GM21515 (cell line): Measurements from ENCODE around the gene MCM8.

Source experiments
- ATAC-seq: cut with Tn5 transposase; IDR thresholded peaks from one replicate; pipeline ENCODE4 v1.9.1; 2021; ENCODE audit not compliant: unreplicated experiment

The MCM8 gene

DNA sequence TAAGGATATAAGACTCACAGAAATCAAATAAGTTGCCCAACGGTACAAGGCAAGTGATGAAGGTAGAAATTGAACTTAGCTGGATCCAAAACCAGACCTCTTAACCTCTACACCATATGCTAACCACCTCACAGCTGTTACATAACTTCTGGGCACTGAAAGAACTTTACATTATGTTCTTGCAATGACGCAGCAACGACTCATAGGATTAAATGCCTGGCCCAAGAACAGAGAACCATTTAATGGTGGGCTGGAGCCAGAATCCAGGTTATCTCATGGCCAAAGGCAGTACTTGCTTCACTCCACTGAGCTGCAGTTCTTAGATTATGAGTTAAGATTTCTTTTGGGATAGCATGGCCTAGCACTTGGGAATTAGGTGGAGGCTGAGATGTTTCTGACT lies 4.5 kb upstream of the MCM8 start:
- no peak for ATAC-seq

- no peak for ATAC-seq
Measured at GRCh38 chr20:5947276-5947675, 3.2 kb upstream of the MCM8 start.

GRCh38 chr20:5949943-5950270 lies 545 bp upstream of the MCM8 start:
- no peak for ATAC-seq

DNA sequence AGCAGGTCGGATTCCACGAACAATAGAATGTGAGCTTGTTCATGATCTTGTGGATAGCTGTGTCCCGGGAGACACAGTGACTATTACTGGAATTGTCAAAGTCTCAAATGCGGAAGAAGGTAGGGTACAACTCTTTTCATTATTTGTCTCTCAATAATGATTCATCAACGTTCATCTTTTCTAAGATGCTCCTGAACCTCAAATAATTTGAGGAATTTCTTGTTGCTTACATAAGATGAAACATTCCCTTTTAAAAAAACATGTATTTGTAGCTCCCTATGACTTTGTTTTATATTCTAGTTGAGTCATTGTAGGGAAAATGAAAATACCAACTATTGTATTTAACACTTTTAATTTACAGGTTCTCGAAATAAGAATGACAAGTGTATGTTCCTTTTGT lies 17.0 kb downstream of the MCM8 start:
- no peak for ATAC-seq

DNA sequence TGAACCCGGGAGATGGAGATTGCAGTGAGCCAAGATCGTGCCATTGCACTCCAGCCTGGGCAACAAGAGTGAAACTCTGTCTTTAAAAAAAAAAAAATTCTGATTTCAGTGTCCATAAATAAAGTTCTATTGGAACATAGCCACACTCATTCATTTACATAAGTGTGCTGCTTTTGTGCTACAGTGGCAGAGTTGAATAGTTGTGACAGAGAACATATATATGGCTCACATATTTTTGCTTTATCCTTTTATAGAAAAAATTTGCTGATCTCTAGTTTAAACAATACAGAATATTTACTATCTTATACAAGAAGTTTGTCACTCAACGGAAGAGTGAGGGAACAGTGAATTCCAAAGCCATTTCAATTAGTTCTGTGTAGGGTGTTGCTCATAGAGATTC lies 18.0 kb downstream of the MCM8 start:
- ATAC-seq: no peak

DNA sequence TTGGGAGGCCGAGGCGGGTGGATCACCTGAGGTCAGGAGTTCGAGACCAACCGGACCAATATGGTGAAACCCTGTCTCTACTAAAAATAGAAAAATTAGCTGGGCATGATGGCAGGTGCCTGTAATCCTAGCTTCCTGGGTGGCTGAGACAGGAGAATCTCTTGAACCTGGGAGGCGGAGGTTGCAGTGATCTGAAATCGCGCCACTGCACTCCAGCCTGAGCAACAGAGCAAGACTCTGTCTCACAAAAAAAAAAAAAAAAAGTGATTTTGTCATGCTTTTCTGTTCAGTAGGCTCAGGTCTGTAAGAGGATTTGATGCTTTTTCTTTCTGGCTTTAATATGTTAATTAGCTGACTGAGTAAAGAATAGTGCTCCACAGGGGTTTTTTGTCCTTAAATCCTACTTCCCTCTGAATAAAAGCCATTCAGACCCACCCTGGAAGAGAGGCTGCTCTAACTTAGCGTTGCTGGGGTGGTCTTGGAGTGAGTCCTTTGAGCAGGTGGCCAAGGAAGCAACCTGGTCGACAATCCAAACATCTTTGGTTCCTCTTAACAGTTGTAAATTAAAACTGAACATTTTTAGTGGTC lies 19.0 kb downstream of the MCM8 start:
- no peak for ATAC-seq

DNA sequence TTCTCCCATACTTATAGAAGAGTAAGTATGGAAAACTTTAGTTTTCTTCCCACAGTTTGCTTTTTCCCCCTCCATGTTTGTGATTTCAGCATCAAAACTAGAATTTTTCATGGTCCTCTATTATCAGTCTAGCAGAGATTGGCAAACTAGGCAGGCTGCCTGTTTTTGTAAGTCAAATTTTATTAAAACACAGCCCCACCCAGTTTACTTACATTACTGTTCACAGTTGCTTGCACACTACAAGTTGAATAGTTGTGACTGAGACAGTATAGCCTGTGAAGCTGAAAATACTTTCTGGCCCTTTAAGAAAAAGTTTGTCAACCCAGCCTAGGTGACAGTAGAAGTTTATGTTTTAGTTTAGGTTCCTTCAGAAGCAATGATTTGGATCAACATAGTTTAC lies 19.5 kb downstream of the MCM8 start:
- no peak for ATAC-seq

GRCh38 chr20:5970381-5970780 lies 19.9 kb downstream of the MCM8 start:
- ATAC-seq: no peak

GRCh38 chr20:5971203-5971602 lies 20.8 kb downstream of the MCM8 start:
- no peak for ATAC-seq

DNA sequence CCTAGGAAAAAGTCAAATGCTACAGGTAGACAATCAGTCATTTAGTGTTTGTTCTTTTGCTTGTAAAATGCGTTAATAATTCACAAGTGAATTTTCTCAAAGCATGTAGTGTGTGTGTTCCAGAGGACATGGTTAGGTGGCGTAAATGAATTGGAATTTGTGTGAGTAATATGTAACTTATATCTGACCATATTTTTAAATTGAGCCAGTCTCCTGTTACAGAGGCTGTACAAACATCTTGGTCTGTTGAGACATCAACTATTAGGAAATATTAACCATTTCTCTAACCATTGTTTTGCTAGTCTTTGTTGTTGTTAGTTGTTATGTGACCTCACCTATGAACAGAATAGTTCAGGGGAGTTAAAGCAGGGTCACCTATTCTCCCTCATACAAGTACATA lies 22.7 kb downstream of the MCM8 start:
- no peak for ATAC-seq

DNA sequence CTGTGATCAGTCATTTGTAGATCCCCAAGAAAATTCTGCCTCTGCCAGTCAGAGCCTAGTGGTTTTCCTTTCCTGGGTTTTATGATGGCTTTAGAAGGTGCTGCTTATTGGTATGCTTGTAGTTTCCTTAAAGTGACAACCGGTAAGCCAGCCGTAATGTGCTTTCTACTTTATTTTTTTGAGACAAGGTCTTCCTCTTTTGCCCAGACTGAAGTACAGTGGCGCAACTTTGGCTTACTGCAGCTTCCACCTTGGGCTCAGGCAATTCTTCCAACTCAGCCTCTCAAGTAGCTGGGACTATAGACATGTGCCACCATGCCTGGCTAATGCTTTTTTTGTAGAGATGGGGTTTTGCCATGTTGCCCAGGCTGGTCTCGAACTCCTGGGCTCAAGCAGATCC lies 23.5 kb downstream of the MCM8 start:
- no peak for ATAC-seq

DNA sequence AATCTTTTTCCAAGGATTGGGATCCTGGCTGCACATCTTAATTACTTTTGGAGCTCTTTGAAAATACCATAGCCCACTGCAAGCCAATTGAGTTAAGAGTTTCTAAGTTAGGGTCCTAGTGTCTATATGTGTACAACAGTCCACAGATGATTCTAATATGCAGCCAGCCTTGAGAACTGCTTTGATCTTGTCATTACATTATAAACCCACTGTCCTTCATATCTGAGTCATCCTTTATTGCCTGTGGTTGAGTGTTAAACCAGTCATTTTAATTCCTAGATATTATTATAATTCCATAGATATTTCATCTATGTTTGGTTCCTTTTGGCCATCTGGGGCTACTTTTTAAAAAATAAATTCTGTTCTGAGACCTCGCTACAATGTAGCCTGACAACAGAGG lies 24.1 kb downstream of the MCM8 start:
- no peak for ATAC-seq

- ATAC-seq: no peak
Measured at GRCh38 chr20:5975778-5976177, 25.3 kb downstream of the MCM8 start.

DNA sequence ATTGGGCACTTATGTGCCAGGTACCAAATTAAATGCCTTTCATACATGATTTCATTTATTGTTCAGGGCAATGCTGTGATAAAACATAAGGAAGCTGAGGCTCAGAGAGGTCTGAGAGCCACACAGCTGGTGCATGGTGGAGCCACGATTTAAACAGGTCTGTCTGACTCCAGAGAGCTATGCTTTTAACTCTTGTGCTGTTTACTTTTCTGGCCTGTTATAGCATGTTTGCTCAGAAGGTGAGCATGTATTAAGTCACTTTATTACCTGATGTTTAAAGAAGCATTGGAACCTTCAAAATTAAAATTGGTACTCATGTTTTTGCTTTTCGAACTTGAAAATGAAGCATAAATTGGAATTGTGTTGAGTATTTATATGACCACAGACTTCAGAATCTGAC lies 26.8 kb downstream of the MCM8 start:
- ATAC-seq: no peak

GRCh38 chr20:5977975-5978374 lies 27.5 kb downstream of the MCM8 start:
- no peak for ATAC-seq

GRCh38 chr20:5979801-5980200 lies 29.3 kb downstream of the MCM8 start:
- no peak for ATAC-seq

DNA sequence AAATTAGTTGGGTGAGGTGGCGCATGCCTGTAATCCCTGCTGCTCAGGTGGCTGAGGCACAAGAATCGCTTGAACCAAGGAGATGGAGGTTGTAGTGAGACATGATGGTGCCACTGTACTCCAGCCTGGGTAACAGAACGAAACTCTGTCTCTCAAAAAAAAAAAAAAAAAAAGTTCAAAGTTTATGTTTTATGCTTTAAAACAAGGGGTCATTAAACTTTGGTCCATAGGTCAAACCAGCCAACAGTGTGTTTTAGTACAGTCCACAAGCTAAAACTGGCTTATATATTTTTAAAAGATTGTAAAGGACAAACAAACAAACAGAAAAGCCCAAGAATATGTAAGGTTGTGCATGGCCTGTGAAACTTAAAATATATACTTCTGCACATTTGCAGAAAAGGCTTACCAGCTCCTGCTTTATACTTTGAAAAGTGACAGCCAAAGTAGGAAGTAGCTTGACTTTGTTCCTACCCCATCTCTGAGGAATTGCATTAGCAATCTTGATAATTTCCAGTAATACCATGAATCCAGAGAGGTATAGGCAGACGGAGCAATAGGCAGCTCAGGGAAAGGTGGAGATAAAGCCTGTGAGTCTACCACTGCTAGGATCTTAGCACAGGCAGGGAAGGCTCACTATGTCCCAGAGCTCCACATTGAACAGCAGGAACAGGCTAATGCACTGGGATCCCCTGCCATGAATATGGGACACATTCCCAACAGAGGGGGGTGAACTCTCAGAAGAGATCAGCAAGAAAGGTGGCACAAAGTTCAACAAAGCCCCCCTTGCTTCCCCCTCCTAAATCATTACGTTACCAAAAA lies 30.5 kb downstream of the MCM8 start:
- ATAC-seq: no peak

DNA sequence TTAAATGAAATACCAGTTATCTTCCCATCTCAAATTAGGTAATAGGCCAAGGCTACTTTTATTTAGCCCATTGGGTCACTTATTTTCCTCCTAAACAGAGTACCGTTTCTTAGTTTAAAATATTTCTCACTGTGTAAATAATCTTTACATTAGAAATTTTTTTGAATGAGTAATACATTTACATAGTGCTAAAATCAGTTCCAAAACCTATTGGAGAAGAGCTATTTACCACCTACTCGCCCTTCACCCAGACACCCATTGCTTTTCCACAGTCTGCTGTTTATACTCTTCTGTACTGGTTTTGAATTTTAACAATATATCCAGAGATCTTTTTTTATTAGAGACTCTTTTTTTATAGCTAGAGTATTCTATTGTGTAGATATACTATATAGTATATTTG lies 36.9 kb downstream of the MCM8 start:
- no peak for ATAC-seq

DNA sequence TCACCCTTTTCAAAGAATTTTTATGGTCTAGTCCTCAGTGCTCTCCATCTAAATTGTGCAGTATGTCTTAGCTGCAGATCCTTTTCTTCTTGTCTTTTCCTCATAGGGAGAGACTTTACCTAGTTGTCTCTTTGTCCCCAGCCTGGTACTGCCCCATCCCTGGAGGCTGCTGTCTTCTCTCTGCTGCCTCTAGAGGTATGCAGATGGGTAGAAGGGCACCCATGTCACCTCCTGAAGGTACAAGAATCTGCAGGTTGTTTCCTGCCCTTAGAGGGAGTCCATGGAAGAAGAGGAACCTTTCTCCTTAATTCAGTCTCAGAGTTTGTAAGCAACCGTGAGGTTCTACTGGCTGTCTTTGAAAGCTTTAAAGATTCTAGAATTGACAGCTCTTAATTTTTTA lies 39.1 kb downstream of the MCM8 start:
- ATAC-seq: no peak

DNA sequence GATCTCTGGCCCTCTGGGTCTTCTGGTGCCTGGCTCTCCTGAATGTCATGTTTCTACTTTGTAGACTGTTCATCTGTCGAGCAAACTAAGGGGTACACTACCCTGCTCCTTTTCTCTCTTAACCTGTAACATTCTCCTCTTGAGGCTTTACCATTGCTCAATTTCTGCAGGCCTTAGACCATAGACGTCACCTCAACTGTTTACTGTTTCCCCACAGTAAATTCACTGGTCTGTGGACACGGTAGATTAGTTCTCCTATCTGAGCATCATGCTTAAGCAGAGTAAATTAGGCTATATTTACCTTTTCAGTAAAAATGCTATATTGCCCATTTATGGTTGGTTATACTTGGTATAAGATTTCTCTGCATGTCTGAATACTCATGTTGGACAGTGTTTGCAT lies 40.5 kb downstream of the MCM8 start:
- ATAC-seq: no peak

DNA sequence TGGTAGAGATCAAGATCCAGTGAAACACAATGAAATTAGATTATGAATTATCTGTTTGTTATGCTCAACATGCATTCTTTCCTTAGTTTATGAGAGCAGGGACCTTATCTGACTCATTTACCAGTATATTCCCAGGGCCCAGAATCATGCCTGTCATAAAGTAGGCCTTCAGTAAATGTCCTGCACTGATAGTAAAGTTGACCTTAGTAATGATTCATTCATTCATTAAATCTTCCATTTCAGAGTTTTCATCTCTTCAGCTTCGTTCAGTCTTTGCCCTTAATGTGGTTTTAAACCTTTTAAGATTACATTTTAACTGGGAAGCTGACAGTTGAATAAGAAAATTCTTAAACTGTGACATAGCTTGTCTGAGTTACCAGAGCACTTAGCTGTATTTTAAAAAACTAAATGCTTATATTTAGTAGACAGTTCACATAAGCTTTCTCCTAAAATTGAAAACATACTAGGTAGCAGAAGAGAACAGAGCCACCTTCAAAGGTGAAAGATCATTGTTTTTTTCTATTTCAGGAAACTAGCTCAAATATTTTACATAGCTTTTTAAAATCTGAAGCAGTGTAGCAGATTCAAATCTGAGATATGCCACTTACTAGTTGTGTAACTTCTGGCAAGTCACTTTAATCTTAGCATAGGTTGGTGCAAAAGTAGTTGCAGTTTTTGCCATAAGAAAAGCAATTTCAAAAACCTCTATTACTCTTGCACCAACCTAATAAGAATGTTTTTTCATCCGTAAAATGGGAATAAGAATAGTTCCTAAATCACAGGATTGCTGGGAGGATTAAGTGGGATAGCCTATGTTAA lies 41.4 kb downstream of the MCM8 start:
- ATAC-seq: no peak

- ATAC-seq: peak; percentile 95
Measured at GRCh38 chr20:5996765-5997164, 46.3 kb downstream of the MCM8 start.
